ENCODE measurements around the gene ATG101.

Gene ATG101, protein sequence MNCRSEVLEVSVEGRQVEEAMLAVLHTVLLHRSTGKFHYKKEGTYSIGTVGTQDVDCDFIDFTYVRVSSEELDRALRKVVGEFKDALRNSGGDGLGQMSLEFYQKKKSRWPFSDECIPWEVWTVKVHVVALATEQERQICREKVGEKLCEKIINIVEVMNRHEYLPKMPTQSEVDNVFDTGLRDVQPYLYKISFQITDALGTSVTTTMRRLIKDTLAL

DNA sequence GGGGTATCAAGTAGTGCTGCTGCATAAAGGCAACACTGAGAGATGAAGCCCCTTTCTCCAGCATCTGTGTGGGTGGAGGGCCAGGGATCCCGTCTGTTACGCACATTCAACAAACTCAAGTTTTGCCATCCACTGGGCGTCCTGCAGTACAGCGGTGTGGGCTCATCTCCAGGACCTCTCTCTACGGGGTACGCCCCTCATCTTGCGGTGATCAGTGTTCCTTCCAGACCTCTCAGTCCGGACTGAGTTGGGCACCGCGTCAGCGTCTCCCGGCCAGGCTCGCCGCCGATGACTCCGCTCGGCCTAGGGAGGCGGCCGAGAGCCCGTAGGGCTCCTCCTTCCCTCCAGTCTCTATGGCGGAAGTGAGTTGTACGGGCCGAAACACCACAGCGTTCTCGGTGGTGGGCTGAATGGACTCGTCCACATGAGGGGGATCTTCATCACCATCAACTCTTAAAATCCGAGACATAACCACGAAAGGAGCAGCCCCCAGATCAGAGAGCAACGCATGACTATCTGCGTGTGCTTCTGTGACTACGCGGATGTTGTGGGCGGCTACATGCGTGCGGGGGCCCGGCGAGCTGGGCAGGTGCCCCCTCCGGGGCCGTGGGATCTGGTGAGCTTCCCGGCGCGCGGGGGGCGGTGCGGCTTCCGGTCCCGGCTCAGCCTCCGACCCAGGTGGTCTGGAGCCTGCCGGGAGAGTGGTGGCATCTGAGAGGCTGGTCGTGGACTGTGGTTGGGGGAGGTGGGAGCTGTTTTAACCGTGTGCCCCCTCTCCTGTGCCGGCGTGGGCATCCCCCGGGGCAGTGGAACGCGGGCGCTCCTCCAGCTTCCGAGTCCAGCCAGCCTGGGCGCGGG is at the start of gene ATG101:
ATG101 (plus strand) TSS at position 652 of the 858 bp plus-strand sequence. CDS start 3,673 bp downstream, outside the sequence.
- DNase-seq = peak; percentile 98

DNA sequence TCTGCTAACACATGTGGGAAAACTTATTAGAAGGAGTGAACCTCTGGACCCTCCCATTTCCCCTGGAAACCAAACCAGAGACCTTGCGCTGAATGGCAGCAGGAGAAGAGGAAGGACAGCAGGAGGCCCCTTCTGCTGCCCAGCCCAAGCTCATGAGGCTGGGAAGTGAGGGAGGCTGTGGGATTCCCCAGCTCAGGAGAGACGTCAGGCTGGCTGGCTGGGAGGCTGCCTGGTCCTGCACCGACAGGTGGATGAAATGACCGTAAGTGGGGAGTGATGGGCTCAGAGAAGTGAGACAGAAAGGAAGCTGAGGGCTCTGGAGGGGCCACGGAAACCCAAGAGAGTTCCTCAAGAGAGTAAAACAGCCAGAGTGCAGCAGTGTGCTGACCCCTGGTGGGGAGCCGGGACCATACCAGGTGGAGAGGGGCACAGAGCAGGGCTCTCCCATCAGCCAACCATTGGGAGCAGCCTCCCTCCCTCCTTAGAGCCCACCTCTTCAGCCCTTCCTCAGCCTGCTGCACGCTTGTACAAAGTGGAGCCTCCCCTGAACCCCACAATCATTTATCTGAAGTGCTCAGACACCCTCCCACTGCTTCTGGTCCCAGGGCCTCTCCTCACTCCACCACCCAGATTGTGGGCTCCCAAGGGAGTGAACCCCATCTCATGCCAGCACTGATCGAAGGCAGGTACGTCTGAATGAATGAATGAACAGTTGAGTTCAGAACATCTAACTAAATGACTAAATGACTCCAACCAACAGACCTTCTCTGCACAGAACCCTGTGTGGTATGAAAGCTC is 49.0 kb upstream of the ATG101 start:
- DNase-seq = peak; percentile 87

GRCh38 chr12:52022841-52023181 is 47.0 kb upstream of the ATG101 start:
- DNase-seq = peak; percentile 65

- peak; percentile 91 for DNase-seq
These were observed 46.4 kb upstream of the ATG101 start for GRCh38 chr12:52023182-52023975.

- peak; percentile 62 for DNase-seq
These were observed 45.6 kb upstream of the ATG101 start for GRCh38 chr12:52023976-52024688.

GRCh38 chr12:52024845-52025230 is 44.9 kb upstream of the ATG101 start:
- peak; percentile 91 for DNase-seq

DNA sequence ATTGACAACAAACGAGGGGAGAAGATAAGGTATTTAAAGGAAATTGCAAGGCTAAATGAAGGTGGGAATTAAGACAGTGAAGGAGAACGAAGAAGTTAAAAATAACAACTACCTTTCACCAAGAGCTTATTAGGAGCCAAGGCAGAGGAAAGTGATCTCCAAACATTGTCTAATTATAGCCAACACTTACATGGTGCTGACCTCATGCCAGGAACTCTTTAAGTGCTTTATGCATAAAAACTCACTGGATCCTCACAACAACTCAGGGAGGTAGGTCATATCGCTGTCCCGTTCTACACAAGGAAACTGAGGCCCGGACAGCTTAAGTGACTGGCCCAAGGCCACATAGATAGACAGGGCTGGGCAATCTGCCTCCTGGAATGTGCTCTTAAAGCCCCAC is 43.5 kb upstream of the ATG101 start:
- no peak for DNase-seq

- no peak for DNase-seq
These were observed 42.5 kb upstream of the ATG101 start for GRCh38 chr12:52027085-52027843.

DNA sequence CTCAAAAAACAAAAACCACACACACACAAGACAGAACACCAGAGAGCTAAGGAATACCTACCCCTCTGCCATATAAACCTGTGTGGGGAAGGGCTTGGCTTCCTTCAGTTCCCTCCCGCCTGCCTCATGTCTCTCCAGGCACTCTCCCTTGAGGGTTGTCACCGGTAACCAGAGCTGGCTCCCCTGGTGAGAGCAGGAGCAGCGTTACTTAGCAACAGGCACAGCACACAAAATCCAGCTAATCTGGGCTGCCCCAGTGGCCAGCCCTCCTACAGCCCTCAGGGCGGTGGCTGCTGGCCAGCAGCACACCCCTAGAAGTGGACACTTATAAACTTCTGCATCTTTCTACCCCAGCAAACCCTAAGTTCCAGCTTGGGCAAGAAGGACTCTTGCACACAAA is 40.1 kb upstream of the ATG101 start:
- DNase-seq = no peak

GRCh38 chr12:52032446-52032803 is 37.4 kb upstream of the ATG101 start:
- DNase-seq = no peak

DNA sequence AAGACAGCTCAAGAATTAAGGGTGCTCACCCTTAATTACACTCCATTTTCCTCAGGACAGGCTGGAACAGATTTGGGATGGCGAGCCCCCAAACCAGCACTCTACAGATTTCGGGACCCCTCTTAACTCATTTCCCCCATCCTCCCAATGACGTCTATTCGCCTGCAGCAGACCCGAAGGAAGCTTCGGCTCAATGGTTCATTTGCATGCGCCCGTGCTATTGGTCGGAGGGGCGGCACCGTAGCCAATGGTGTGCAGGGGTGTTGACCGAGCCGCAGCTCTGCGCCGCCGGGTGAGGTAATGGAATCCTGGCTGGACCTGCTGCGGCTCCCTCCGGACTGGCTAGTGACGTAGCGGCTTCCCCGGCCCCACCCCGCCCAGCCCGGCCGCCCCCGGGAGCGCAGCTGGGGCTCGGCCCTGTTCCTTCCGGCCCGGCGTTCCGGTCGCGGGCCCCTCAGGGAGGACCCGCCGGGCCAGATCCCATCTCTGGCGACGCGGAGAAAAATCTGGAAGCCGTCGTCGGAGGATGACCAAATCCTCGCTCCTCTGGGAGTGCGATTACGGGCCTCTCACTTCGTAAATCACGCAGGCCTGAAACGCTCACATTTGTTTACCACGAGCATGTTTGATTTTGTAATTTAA is 36.9 kb upstream of the ATG101 start:
- peak; percentile 96 for DNase-seq

DNA sequence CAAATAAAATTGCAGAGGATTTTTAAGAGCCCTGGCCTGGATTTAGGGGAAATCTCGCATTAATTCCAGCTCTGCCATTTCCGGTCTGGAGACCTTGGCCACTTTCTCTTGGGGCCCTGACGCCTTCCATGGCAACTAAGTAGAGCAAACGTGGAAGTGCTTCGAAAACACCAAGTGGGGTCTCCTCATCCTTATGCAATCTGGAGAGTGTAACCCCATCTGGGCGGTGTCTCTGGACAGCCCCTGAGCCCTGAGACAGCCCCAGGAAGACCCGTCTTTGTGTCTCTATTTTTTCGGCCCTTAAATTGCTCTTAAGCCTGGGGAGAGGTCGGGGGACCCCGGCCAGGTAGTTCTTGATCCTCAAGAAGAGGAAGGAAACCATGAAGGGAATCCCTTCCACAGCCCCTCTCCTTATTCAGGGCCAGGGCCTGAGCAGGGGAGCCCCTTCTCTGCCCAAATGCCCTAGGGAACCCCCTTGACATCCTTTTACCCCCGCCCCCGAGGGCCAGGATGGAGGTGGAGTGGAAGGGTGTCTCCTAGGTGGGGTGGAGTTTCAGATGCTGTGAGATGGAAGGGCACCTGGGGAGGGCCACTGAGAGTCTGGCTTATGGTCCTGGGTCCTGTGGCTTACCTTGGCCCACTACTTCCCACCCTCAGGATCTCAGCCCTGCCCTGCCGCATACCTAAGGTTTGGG is 36.2 kb upstream of the ATG101 start:
- DNase-seq = no peak

DNA sequence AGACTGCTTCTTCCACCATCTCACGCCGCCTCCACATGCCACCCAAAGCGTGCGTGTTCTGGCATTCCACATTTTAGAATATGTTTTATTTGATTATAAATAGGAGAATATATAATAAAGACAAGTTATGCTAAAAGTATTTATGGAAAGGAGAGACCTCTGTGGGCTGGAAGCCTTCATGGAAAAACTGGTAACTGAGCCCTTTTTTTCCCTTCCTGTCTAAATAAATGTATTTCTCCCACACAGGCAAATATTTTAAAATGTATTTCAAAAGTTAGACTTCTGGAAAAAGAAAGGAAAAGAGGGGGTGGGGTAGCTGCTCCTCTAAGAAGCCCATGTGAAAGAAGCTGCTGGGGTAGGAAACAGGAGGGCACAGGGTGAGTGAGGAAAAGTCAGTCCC is 34.6 kb upstream of the ATG101 start:
- DNase-seq = no peak

DNA sequence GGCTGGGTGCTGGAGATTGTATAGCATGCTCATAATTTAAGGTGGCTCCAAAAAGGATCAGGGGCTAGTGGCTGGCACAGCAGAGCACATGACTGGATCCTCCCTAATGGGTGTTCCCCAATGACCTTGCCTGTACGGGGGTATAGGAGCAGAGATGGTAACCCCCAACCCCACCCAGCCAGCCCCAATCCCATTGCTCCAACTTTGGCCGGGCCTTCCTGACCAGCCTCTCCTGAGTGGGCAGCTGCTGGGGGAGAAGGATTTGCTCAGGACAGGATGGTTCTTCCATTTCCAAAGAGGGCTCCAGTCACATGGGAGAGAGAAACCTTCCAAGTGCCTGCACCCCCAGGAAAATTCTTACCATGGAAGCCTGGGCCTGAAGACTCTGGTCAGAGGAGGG is 33.9 kb upstream of the ATG101 start:
- DNase-seq = no peak

DNA sequence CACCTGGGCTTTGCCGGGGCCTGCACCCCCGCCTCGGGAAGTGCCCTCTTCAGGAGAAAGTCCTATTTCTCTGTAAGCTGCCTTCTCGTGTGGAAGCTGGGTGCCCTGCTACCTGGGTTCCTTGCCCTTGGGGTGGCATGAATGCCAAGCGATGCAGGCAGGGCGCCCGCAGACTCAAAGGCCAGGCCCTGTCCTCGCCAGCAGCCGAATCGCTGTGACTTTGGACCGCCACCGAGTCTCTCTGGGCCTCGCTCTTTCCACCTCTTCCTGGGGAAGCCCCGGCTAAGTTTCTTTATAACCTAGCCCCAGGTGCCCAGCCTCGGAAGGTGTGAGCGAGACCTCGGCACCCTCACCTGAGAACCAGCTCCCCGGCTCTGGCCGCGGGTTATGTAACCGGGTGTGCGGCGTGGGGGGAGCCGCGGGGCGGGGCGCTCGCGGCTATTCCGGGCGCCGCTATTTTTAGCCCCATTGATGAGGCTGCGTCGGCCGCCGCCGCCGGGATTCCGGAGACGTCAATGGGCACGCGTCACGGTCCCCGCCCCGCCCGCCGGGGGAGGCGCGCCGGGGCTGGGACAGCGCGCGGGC is 33.1 kb upstream of the ATG101 start:
- DNase-seq = peak; percentile 63

DNA sequence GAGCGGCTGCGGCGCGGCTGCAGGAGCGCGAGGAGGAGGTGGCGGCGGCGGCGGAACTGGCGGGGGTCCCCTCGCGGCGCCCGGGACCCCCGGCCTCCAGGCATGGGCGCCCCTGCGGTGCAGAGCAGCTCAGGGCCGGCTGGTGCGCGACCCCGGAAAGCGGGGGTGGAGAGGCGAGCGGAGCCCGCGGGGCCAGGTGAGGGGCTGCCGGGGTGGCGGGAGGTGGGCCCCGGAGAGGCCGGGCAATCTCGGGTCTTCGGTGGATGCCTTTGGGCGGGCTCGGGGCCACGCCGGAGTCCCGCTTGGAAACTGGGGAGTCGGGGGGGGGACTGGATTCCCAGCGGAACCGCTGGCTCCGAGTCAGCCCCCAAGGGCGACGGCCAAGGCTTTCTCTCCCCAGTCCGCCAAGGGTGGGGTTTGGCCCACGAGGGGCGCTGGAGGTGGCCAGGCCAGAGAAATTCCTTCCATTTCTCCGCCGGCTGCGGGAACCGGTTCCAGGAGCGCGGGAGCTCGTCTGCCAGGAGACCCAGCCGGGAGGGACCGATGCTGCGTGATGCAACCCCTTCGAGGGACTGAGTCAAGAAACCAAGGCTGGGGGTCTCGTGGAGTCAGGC is 32.4 kb upstream of the ATG101 start:
- no peak for DNase-seq

GRCh38 chr12:52038447-52038846 is 31.3 kb upstream of the ATG101 start:
- DNase-seq = no peak

DNA sequence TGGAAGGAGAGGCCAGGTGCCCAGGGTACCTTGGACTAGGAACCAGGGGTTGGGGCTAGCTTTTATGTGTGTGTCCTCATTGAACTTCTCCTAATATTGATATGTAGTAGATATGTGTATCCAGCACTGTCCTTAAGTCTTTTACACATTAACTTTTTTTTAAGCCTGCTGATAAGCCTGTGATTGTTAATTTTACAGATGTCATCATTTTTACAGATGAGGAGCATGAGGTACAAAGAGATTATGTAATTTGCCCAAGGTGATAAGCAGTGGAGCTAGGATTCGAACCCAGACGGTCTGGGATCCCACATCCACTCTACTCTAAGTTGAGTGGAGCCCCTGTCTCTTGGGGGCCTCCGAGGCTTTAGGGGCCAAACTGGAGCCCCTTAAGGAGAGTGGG is 28.7 kb upstream of the ATG101 start:
- no peak for DNase-seq

DNA sequence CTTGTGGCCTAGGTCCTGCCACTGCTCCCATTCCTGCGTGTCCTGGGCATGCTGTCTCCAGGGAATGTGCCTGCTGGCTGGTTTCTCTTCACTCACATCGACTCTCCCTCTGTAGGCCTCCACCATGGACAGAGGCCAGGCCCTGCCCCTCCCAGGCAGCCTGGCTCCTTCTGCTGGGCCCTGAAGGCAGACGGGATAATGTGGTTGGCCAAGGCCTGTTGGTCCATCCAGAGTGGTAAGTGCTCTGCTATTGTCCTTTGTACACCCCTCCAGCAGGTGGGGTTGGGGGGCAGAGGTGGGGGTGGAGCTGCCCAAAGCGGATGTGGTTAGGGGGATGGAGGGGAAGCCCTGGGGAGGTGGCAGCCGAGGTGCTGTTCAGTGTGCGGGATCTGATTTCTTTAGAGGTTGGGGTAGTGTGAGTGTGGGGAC is 28.1 kb upstream of the ATG101 start:
- no peak for DNase-seq
